HG03457 (cell line): ENCODE data around the gene PUM2.

Source experiments
- ATAC-seq: cut with Tn5 transposase; IDR thresholded peaks from one replicate; pipeline ENCODE4 v1.9.1; 2021; ENCODE audit warnings: moderate number of reproducible peaks; ENCODE audit not compliant: unreplicated experiment

The PUM2 gene

GRCh38 chr2:20346565-20347381, 3.9 kb downstream of the PUM2 start:
- no peak for ATAC-seq

DNA sequence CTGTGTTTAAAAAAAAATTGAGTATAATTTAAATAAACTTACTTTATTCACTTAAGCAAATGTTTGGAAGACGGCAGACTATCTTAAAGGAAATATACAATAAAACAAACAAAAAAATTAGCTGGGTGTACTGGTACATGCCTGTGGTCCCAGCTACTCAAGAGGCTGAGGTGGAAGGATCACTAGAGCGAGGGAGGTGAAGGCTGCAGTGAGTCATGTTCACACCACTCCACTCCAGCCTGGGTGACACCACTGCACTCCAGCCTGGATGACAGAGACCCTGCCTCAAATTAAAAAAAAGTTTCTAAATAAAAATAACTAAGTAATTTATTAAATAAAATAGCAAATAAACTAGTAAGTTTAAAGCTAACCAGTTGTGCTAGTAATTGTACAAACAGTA, 7.5 kb downstream of the PUM2 start:
- no peak for ATAC-seq

DNA sequence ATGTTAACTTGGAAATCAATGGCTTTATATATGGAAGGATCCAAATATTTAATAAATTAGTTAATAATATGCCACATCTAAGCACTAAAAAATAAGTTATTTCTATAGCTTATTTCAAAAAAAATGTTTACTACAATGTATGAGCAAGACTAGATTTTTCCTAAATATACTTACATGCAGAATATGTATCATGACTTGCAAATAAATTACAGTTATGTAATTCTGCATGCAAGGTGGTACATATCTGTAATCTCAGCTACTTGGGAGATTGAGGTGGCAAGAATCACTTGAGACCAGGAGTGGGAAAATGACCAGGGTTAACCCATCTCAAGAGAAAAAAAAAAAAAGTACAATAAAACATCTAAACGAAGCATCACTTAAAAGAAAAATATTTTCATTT, 11.6 kb downstream of the PUM2 start:
- no peak for ATAC-seq

DNA sequence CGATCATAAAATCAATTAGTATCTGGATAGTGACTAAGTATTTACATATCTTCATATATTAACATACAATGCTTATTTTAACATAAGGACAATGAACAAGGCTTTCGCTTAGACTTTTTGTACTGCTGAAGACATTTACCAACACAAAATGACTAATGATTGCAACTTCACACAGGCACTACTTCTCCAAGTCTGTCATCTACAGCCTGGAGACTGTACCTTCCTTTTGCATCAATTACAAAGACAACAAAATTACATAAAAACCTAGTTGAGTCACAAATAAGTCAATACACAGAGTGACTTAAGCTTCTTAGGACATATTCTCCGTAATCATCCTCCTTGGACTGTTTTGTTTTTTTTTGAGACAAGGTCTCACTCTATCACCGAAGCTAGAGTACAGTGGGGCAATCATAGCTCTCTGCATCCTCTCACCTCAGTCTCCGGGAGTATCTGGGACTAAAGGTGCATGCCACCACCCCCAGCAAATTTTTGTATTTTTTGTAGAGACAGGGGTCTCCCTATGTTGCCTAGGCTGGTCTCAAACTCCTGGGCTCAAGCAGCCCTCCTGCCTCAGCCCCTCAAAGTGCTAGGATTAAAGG, 15.9 kb downstream of the PUM2 start:
- no peak for ATAC-seq

DNA sequence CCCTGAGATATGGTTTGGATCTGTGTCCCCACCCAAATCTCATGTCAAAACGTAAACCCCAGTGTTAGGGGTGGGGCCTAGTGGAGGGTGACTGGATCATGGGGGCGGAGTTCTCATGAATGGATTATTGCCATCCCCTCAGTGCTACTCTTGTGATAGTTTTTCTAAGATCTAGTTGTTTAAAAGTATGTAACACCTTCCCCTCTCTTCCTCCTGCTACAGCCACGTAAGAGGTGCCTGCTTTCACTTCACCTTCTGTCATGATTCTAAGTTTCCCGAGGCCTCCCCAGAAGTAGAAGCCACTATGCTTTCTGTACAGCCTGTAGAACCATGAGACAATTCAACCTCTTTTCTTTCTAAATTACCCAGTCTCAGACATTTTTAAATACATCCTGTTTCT, 16.9 kb downstream of the PUM2 start:
- ATAC-seq: peak; percentile 51

GRCh38 chr2:20330192-20330591, 20.5 kb downstream of the PUM2 start:
- no peak for ATAC-seq

DNA sequence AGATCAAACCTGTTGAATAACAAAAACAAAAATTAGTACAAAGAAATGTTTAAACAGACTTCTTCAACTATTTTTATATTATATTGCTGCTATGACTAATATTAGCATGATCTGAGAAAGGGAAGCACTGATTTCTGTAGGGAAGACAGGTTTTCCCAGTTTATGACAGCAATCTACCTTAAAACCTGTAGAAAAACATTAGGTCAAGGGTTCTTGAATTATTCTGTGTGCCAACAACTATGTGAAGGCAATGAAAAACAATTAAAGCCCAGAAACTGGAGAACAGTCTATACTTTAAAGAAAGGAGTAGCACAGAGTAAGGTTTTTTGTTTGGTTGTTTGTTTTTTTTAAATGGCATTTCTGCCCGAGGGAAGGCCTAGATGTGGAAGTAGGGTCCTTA, 23.3 kb downstream of the PUM2 start:
- ATAC-seq: no peak

DNA sequence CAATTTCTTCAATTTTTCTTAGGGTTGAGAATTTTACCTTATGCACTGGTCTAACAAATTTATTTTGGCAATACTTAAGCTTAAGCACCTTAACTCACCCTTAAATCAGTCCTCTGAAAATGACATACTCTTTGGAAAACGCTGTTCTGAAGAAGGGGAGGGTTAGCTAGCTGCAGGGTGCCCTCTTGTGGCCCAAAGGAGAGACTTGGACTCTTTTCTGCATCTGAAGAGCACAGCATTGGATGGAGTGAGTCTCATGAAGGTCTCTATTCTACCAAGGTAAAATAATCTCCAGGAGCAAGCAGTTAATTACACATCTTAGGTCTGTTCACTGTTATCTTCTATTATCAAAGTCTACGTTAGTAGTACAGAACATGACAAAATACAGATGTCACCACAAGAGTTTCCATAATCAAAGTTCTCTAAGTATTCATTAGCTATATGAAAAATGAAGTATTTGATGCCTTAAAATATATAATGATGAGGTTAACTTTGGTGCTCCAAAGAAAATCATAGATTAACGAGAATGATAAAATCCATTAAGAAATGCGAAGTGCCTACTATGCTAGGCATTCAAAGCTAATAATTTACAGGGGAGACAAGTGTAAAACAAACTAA, 24.4 kb downstream of the PUM2 start:
- ATAC-seq: peak; percentile 60

DNA sequence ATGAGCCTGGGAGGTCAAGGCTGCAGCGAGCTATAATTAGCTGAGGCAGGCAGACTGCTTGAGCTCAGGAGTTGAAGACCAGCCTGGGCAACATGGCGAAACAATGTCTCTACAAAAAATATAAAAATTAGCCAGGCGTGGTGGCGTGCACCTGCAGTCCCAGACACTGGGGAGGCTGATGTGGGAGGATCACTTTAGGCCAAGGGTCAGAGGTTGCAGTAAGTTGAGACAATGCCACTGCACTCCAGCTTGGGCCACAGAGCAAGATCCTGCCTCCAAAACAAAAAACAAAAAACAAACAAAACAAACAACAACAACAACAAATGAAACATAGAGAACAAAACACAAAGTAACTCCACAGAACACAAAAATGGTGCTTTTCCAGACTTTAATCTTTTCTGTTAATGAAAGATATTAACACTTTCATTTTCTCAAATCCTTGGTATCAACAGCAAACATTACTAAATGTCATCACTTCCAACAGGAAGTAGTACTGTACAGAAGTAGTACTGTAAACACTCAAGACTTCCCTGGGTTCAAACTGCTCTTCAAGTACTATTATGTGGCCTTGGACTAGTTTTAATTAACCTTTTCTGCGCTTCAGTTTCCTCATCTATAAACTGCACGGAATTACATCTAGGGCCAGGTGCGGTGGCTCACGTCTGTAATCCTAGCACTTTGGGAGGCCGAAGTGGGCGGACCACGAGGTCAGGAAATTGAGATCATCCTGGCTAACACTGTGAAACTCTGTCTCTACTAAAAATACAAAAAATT, 27.9 kb downstream of the PUM2 start:
- ATAC-seq: no peak

- ATAC-seq: no peak
Observed at GRCh38 chr2:20317690-20318089, 33.0 kb downstream of the PUM2 start.

GRCh38 chr2:20317197-20317596, 33.4 kb downstream of the PUM2 start:
- no peak for ATAC-seq

GRCh38 chr2:20314562-20315501, 35.8 kb downstream of the PUM2 start:
- ATAC-seq: no peak

- ATAC-seq: no peak
Observed at GRCh38 chr2:20313659-20314058, 37.0 kb downstream of the PUM2 start.

DNA sequence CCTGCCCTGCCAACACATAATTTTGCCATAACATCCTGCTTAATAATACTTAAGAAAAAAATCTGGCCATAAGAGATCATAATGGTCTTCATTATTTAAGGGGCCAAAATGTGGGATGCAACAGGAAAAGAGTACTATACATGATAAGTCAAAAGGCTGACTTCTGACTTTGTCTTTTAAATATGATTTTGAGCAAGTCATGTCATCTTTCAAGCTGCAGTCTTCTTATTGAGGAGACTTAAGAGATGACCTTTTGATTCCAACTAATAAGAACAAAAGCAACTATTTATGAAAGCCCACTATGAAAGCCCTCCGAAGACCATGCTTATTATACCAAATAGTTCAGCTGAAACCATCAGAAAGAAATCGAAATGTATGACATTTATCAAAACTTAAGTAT, 41.6 kb downstream of the PUM2 start:
- no peak for ATAC-seq

GRCh38 chr2:20307311-20307710, 43.3 kb downstream of the PUM2 start:
- ATAC-seq: no peak

GRCh38 chr2:20304411-20304810, 46.2 kb downstream of the PUM2 start:
- no peak for ATAC-seq

- no peak for ATAC-seq
Observed at GRCh38 chr2:20303966-20304365, 46.7 kb downstream of the PUM2 start.

- no peak for ATAC-seq
Observed at GRCh38 chr2:20302019-20302418, 48.6 kb downstream of the PUM2 start.

DNA sequence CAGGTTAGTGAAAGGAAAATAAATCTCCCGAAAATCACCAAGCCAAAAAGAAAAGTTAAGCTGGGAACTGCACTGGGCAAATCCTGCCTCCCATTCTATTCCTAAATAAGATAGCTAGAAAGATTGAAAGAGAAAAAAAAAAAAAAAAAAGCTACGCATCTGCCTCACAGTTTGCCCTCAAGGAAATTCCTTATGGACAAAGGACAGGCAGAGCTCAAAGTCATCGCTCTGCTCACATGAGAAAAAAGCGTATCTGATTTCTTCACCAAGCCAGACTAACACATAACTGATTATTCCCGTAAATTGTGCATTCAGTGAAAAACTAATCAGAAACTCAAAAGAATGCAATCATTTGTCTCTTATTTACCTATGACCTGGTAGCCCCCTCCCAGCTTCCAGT, 50.0 kb downstream of the PUM2 start:
- ATAC-seq: no peak

- ATAC-seq: no peak
Observed at GRCh38 chr2:20299113-20299512, 51.5 kb downstream of the PUM2 start.
